NCI-H82 treated with DMSO at 0.1 percent for 48 hours (cell line): ENCODE measurements around the gene VAMP5.
"Not testable (repeated sequence)": the region's sequence is repeated elsewhere in the genome, so short reads cannot be mapped to it uniquely, and the experiment has no call there.

Experiments
- DNase-seq: peaks from one replicate; lab custom pipeline; 2025; ENCODE audit not compliant: unreplicated experiment; lab: John Stamatoyannopoulos, UW

Gene VAMP5

GRCh38 chr2:85600951-85601770 is 16.9 kb downstream of the VAMP5 start:
- no peak for DNase-seq

GRCh38 chr2:85601771-85602475 is 17.7 kb downstream of the VAMP5 start:
- DNase-seq: no peak

GRCh38 chr2:85602476-85603234 is 18.4 kb downstream of the VAMP5 start, which contains the start of gene TMEM150A:
Gene TMEM150A, minus strand, starts transcription at chr2:85602698. Its CDS starts 750 bp downstream, at chr2:85601948.
- DNase-seq: peak; percentile 64

GRCh38 chr2:85604133-85604444 is 19.9 kb downstream of the VAMP5 start:
- not testable (repeated sequence) for DNase-seq

- DNase-seq: no peak
Observed at GRCh38 chr2:85604568-85605339, 20.5 kb downstream of the VAMP5 start.

GRCh38 chr2:85605406-85606115 is 21.3 kb downstream of the VAMP5 start:
- no peak for DNase-seq

- no peak for DNase-seq
Observed at GRCh38 chr2:85606116-85606455, 21.9 kb downstream of the VAMP5 start.

- DNase-seq: no peak
Observed at GRCh38 chr2:85607268-85608215, 23.3 kb downstream of the VAMP5 start.

- peak; percentile 8 for DNase-seq
Observed at GRCh38 chr2:85611217-85611704, 27.0 kb downstream of the VAMP5 start.

GRCh38 chr2:85611705-85612587 is 27.7 kb downstream of the VAMP5 start, which contains the start of gene C2orf68:
Gene C2orf68, minus strand, starts transcription at chr2:85612066. Its CDS starts 82 bp downstream, at chr2:85611984.
- peak; percentile 80 for DNase-seq

- DNase-seq: peak; percentile 26
Observed at GRCh38 chr2:85613717-85614515, 29.7 kb downstream of the VAMP5 start.

GRCh38 chr2:85614757-85615156 is 30.5 kb downstream of the VAMP5 start:
- DNase-seq: not testable (repeated sequence)

GRCh38 chr2:85615413-85615728 is 31.1 kb downstream of the VAMP5 start:
- no peak for DNase-seq

GRCh38 chr2:85617723-85618122 is 33.5 kb downstream of the VAMP5 start:
- not testable (repeated sequence) for DNase-seq

GRCh38 chr2:85619617-85620016 is 35.4 kb downstream of the VAMP5 start:
- no peak for DNase-seq

- DNase-seq: no peak
Observed at GRCh38 chr2:85621338-85621737, 37.1 kb downstream of the VAMP5 start.

GRCh38 chr2:85623991-85624390 is 39.8 kb downstream of the VAMP5 start:
- no peak for DNase-seq
